WI38 (cell line): ENCODE data around the gene DIP2B.
A peak's percentile ranks its signal among the peaks of the same experiment; 100 is the strongest.

ENCODE experiments used
- H3K4me3 ChIP-seq: 2 replicates; pipeline ENCODE4 v1.5.1; 2011; ENCODE audit warnings: low read depth, mild to moderate bottlenecking, control low read depth, low read length
- CTCF ChIP-seq: IDR thresholded peaks from 2 replicates; pipeline ENCODE4 v1.5.1; 2012; ENCODE audit warnings: low read depth, mild to moderate bottlenecking, control low read depth, low read length

Gene DIP2B

GRCh38 chr12:50784501-50784900, 279.7 kb downstream of the DIP2B start:
- no peak for TF ChIP-seq CTCF
- no peak overlapping the region for H3K4me3 ChIP-seq

- no peak for TF ChIP-seq CTCF
- H3K4me3 ChIP-seq, result no peak overlapping the region
Measured at GRCh38 chr12:50785406-50786001, 280.7 kb downstream of the DIP2B start.

GRCh38 chr12:50786498-50787231, 281.9 kb downstream of the DIP2B start:
- TF ChIP-seq CTCF, result no peak
- H3K4me3 ChIP-seq, result peak overlapping the region; percentile 46

- TF ChIP-seq CTCF, result no peak
- no peak overlapping the region for H3K4me3 ChIP-seq
Measured at GRCh38 chr12:50787618-50788017, 282.8 kb downstream of the DIP2B start.

- H3K4me3 ChIP-seq, result no peak overlapping the region
Measured at GRCh38 chr12:50788561-50788960, 283.8 kb downstream of the DIP2B start.

GRCh38 chr12:50790081-50790480, 285.3 kb downstream of the DIP2B start:
- TF ChIP-seq CTCF, result no peak
- no peak overlapping the region for H3K4me3 ChIP-seq

More at GRCh38 chr12:50788561-50788960, 283.8 kb downstream of the DIP2B start:
- TF ChIP-seq CTCF, result no peak
